Measurements from ENCODE around the gene COMT. TPM values are rescaled to one million over a fixed set of nuclear protein-coding genes. Genes with fewer than 3 reads are reported as not detected.

The COMT gene
- total RNA-seq, 1 experiment from 2014 or later: 248 TPM

GRCh38 chr22:20011123-20011992, 69.8 kb downstream of the COMT start:
- DNase-seq (ENCODE audit: low read depth): no peak

DNA sequence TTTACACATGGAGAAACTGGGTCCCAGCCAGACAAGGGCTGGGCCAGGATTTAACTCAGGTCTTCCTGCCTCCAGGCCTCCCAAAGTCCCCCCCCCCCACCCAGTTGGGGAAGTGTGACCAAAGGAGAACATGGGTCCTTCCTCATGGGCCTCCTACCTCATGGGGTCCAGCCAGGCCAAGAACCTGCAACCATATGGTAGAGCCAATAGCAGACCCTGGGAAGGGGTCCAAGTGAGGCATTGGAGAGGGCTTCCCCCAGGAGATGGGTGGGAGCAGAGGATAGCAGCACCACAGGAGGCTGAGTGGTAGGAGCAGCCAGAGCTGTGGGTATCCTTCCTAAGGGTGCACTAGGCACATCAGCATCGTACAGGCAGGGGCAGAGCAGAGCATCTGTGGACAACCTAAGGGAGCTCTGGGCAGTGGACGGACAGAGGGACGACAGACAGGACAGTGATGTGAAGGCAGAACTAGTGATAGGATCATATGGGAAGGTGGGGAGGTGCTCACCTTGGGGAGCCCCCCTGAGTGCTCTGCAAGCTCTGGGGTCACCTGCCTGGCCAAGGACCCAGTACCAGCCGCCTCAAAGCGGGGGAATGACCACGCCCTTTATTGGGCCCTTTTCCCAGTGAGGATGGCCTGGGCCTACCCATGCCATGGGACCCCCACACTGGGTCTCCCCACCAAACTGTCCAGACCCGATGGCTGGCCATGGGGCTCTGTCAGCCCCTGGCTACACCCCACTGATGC, 70.6 kb downstream of the COMT start:
- no peak for DNase-seq (ENCODE audit: low read depth)

DNA sequence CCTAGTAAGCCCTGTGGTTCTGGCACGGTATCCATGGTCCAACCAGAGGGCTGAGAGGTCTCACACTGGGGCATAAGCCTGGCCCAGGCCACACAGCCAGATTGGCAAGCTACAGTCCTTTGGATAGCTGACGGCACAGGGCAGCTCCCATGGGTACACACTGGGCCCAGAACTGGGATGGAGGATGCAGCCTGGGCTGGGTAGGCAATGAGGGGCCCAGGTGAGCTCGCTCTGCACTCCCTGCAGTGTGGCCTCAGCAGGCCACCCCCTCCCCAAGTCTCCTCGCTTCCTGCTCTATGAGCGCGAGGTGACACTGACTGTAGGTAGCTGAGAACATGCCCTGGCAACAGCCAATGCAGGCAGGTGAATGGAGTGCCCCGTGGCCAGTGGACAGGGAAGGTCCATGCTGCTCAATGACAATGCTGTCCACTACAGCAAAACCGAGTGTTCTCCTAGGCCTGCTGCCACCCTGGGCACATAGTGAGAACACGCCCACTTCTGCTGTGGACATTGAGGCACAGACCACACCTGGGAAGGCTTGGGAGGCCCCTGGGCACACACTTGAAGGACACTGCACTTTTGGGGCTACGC, 71.3 kb downstream of the COMT start:
- DNase-seq (ENCODE audit: low read depth): no peak

GRCh38 chr22:20013382-20013871, 71.9 kb downstream of the COMT start:
- no peak for DNase-seq (ENCODE audit: low read depth)

- no peak for DNase-seq (ENCODE audit: low read depth)
Observed at GRCh38 chr22:20014526-20015186, 73.1 kb downstream of the COMT start.

DNA sequence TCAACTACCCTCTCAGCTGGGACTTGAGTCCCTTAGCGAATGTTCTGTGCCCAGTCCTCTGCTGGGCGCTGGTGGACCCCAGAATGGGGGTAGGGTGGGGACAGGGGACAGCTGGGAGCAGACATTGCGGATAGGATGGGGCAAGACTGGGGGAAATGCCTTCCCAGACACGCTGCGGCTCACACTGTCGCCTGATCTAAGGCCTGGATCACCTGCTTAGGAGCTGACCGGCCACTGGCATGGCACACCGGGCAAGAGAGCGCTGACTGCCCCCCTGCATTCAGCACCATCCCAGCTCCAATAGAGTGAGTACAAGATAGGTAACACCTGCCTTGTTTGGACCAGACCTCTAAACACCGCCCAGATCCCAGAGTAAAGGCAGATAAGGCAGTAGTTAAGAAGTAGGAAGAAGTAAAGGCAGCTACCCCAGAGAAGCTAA, 73.6 kb downstream of the COMT start:
- no peak for DNase-seq (ENCODE audit: low read depth)

DNA sequence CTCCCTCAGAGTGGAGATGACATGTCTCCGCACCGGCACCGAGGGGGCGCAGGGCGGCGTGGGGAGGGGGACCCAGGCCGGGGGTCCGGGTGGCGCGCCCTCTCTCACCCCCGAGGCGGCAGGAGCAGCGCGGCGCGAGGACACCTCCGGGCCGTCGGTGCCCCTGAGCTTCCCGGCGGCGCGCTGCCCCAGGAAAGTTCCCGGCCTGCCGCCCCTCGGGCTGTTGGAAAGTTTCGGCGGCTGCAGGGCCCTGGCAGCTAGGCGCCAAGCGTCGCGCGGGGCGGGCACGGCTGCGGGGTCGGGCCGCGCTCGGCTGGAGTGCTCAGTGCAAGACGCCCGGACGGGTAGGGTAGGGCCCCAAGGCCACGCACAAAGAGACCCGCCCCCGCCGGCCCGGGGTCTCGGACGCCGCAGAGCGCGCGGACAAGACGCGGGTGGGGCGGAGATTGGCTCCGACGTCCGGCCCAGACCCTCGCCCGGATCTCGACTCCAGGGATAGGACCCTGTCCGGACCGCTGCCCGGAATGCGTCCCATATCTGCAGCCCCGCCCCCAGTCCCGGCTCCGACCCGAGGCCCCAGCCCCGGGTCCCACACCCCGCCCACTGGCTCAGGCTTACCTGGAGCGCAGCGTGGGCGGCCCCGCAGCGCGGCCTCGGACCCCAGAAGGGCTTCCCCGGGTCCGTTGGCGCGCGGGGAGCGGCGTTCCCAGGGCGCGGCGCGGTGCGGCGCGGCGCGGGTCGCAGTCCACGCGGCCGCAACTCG, 74.6 kb downstream of the COMT start:
- no peak for DNase-seq (ENCODE audit: low read depth)

DNA sequence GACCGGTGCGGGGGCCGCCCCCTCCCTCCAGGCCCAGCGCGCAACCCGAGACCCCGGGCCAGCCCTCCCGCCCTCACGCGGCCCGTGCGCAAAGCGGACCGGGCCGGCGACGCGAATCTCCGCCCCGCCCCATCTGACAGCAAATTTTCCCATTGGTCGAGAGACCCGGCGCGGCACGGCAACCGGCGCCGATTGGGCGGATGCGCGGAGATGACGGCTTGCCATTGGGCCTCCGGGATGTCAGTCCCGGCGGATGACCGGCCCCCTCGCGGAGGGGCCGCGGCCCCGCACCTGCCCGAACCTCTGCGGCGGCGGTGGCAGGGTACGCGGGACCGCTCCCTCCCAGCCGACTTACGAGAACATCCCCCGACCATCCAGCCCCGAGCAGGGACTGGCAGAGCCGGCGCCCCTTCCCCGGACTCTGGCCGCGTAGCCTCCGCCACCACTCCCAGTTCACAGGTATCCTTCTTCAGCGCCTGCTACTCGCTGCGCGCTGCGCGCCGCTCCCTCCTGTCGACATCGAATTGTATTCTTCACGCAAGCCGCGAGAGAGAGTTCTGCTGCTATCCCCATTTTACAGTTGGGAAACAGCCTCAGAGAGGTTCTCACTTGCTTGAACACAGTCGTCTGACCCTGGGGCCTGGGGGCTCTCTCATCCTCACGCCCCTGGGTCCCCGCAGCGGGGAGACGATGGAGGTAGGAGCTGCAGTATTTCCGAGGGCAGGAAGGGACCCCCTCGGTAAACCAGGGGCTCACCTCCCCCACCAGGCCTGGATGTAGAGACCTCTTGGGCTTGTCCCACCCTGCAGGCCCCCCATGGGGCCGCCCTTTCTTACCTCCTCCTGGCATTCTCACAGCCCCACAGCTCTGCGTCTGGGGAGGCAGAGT, 75.4 kb downstream of the COMT start, which contains the start of gene ARVCF:
TSS of gene ARVCF (minus strand) at position 90 of the 888 bp plus-strand sequence. CDS start 26,029 bp downstream, outside the sequence.
- peak; percentile 70 for DNase-seq (ENCODE audit: low read depth)

DNA sequence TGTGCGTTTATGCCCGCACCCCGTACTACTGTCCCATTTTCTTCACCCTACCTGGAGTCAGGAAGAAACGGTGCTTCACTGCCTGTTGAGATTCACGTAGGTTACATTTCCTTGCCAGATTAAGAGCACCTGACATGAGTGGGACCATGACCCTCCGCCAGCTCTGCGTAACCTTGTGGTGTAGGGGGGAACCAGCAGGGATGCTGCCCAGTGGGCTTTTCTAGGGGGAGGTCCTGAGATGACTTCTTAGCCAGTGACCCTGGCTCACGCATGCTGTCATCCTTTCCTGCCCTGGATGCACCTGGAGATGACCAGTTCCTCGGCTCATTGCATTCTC, 76.0 kb downstream of the COMT start:
- no peak for DNase-seq (ENCODE audit: low read depth)

DNA sequence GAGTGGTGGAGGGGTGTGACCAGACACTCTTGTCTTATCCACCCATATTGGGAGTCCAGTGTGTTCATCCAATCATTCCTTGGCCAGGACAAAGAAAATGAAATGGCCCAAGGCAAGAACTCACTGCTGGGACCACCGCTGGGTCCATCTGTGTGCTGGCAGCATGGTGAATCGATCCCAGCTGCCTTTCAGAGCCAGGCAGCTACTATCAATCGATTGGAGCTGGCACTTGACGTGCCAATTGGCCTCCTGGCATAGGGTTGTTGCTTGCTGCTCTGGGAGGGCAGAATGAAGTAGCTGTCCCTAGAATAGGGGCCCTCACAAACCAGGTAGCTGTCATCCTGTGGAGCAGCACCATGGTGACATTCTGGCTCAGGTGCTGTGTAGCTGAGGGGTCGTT, 76.4 kb downstream of the COMT start:
- DNase-seq (ENCODE audit: low read depth): no peak

Other genes starting within 250 kb of the COMT start
- 7.7 and 9.8 TPM in 2 replicates for gene SEPTIN5, start 227.3 kb upstream of the COMT start, total RNA-seq (2014; rRNA removed; shearing (Covaris generic))
- 0.27 and 1.5 TPM in 2 replicates for gene GP1BB, start 218.2 kb upstream of the COMT start, total RNA-seq (2014; rRNA removed; shearing (Covaris generic))
- 0.10 TPM in 1 of 2 replicates, not detected in the other for gene TBX1, start 181.0 kb upstream of the COMT start, total RNA-seq (2014; rRNA removed; shearing (Covaris generic))
- gene GNB1L, start 86.9 kb upstream of the COMT start, total RNA-seq (2014; rRNA removed; shearing (Covaris generic)): 4.0 and 7.6 TPM in 2 replicates
- 3.5 and 7.6 TPM in 2 replicates for gene RTL10, start 86.9 kb upstream of the COMT start, total RNA-seq (2014; rRNA removed; shearing (Covaris generic))
- gene TXNRD2, start within 50 bp of the COMT start, total RNA-seq (2014; rRNA removed; shearing (Covaris generic)): 20.7 and 21.8 TPM in 2 replicates
- 4.8 and 5.1 TPM in 2 replicates for gene ARVCF, start 75.1 kb downstream of the COMT start, total RNA-seq (2014; rRNA removed; shearing (Covaris generic))
- gene TANGO2, start 79.3 kb downstream of the COMT start, total RNA-seq (2014; rRNA removed; shearing (Covaris generic)): 34.0 and 36.1 TPM in 2 replicates
- 13.5 and 18.2 TPM in 2 replicates for gene DGCR8, start 138.5 kb downstream of the COMT start, total RNA-seq (2014; rRNA removed; shearing (Covaris generic))
- gene RANBP1, start 174.3 kb downstream of the COMT start, total RNA-seq (2014; rRNA removed; shearing (Covaris generic)): 828 and 1,137 TPM in 2 replicates
- gene TRMT2A, start 175.5 kb downstream of the COMT start, total RNA-seq (2014; rRNA removed; shearing (Covaris generic)): 17.9 and 21.0 TPM in 2 replicates
- 3.0 and 12.1 TPM in 2 replicates for gene ZDHHC8, start 190.0 kb downstream of the COMT start, total RNA-seq (2014; rRNA removed; shearing (Covaris generic))
- 0.69 TPM in 1 of 2 replicates, not detected in the other for gene CCDC188, start 209.3 kb downstream of the COMT start, total RNA-seq (2014; rRNA removed; shearing (Covaris generic))

Measured in M059J (cell line).